HG02852 (cell line): ENCODE measurements around the gene STX1A.
"Not testable (repeated sequence)": the region's sequence is repeated elsewhere in the genome, so short reads cannot be mapped to it uniquely, and the experiment has no call there.

Source experiments
- ATAC-seq: cut with Tn5 transposase; IDR thresholded peaks from one replicate; pipeline ENCODE4 v1.9.1; 2021; ENCODE audit warnings: mild to moderate bottlenecking, moderate library complexity; ENCODE audit not compliant: unreplicated experiment

The STX1A gene

GRCh38 chr7:73683788-73684693 is 35.4 kb downstream of the STX1A start:
- peak; percentile 21 for ATAC-seq

- peak; percentile 92 for ATAC-seq
These were observed 36.2 kb downstream of the STX1A start, which contains the start of the genes BUD23 and DNAJC30 for GRCh38 chr7:73683056-73683787. BUD23 (plus strand) TSS chr7:73683597; CDS start chr7:73683626, 29 bp downstream. DNAJC30 (minus strand) TSS chr7:73683453; CDS start chr7:73683423, 30 bp downstream.

- ATAC-seq, result peak; percentile 5
These were observed 36.8 kb downstream of the STX1A start for GRCh38 chr7:73682745-73683055.

- ATAC-seq, result no peak
These were observed 38.4 kb downstream of the STX1A start for GRCh38 chr7:73681031-73681430.

- no peak for ATAC-seq
These were observed 39.0 kb downstream of the STX1A start for GRCh38 chr7:73680501-73680900.

- ATAC-seq, result no peak
These were observed 39.8 kb downstream of the STX1A start for GRCh38 chr7:73679709-73680108.

- no peak for ATAC-seq
These were observed 40.6 kb downstream of the STX1A start for GRCh38 chr7:73678862-73679261.

GRCh38 chr7:73676062-73676461 is 43.4 kb downstream of the STX1A start:
- ATAC-seq, result not testable (repeated sequence)

- no peak for ATAC-seq
These were observed 44.9 kb downstream of the STX1A start for GRCh38 chr7:73674468-73675124.

- no peak for ATAC-seq
These were observed 47.5 kb downstream of the STX1A start for GRCh38 chr7:73671857-73672445.

GRCh38 chr7:73671322-73671661 is 48.2 kb downstream of the STX1A start:
- ATAC-seq, result no peak

- no peak for ATAC-seq
These were observed 49.5 kb downstream of the STX1A start for GRCh38 chr7:73669858-73670385.

GRCh38 chr7:73669288-73669701 is 50.2 kb downstream of the STX1A start:
- ATAC-seq, result no peak

GRCh38 chr7:73668886-73669230 is 50.6 kb downstream of the STX1A start:
- no peak for ATAC-seq

GRCh38 chr7:73668103-73668885 is 51.2 kb downstream of the STX1A start:
- no peak for ATAC-seq

- ATAC-seq, result peak; percentile 95
These were observed 51.9 kb downstream of the STX1A start, which contains the start of gene VPS37D for GRCh38 chr7:73667344-73668102. VPS37D (plus strand) TSS chr7:73667831; CDS start chr7:73667959, 128 bp downstream.

GRCh38 chr7:73663033-73663432 is 56.4 kb downstream of the STX1A start:
- no peak for ATAC-seq

- ATAC-seq, result not testable (repeated sequence)
These were observed 58.9 kb downstream of the STX1A start for GRCh38 chr7:73660594-73660993.

GRCh38 chr7:73659983-73660382 is 59.5 kb downstream of the STX1A start:
- no peak for ATAC-seq
